HS-27A (cell line): ENCODE results near the gene SLC35D2.
"Not testable (repeated sequence)": the region's sequence is repeated elsewhere in the genome, so short reads cannot be mapped to it uniquely, and the experiment has no call there.

Experiments
- DNase-seq: peaks from one replicate; pipeline ENCODE4 v3.0.0-alpha.2; 2012; ENCODE audit warnings: low read depth, missing footprints

The SLC35D2 gene

GRCh38 chr9:96400132-96400910 lies 16.8 kb upstream of the SLC35D2 start:
- DNase-seq: no peak

- no peak for DNase-seq
Measured at GRCh38 chr9:96399325-96399633, 15.8 kb upstream of the SLC35D2 start.

- DNase-seq: no peak
Measured at GRCh38 chr9:96398582-96399324, 15.2 kb upstream of the SLC35D2 start.

- DNase-seq: no peak
Measured at GRCh38 chr9:96395964-96396363, 12.5 kb upstream of the SLC35D2 start.

GRCh38 chr9:96394832-96395496 lies 11.5 kb upstream of the SLC35D2 start:
- DNase-seq: no peak

GRCh38 chr9:96392263-96392662 lies 8.8 kb upstream of the SLC35D2 start:
- DNase-seq: no peak

- DNase-seq: no peak
Measured at GRCh38 chr9:96391021-96391765, 7.7 kb upstream of the SLC35D2 start.

GRCh38 chr9:96388144-96388543 lies 4.6 kb upstream of the SLC35D2 start:
- no peak for DNase-seq

- DNase-seq: no peak
Measured at GRCh38 chr9:96386157-96386556, 2.6 kb upstream of the SLC35D2 start.

GRCh38 chr9:96382839-96383164 lies 709 bp downstream of the SLC35D2 start:
- DNase-seq: no peak

GRCh38 chr9:96382175-96382574 lies 1.3 kb downstream of the SLC35D2 start:
- no peak for DNase-seq

GRCh38 chr9:96381696-96382095 lies 1.8 kb downstream of the SLC35D2 start:
- DNase-seq: no peak

- DNase-seq: no peak
Measured at GRCh38 chr9:96381125-96381524, 2.4 kb downstream of the SLC35D2 start.

GRCh38 chr9:96379461-96379860 lies 4.0 kb downstream of the SLC35D2 start:
- no peak for DNase-seq

GRCh38 chr9:96378187-96378586 lies 5.3 kb downstream of the SLC35D2 start:
- DNase-seq: no peak

GRCh38 chr9:96376891-96377874 lies 6.3 kb downstream of the SLC35D2 start:
- DNase-seq: no peak

GRCh38 chr9:96375507-96375906 lies 8.0 kb downstream of the SLC35D2 start:
- not testable (repeated sequence) for DNase-seq

- no peak for DNase-seq
Measured at GRCh38 chr9:96367943-96368342, 15.6 kb downstream of the SLC35D2 start.

- DNase-seq: no peak
Measured at GRCh38 chr9:96363175-96363967, 20.1 kb downstream of the SLC35D2 start.

- not testable (repeated sequence) for DNase-seq
Measured at GRCh38 chr9:96362119-96362518, 21.4 kb downstream of the SLC35D2 start.
